NCI-H1930 (cell line): ENCODE measurements around the gene LTBP1.
"Not testable (repeated sequence)": the region's sequence is repeated elsewhere in the genome, so short reads cannot be mapped to it uniquely, and the experiment has no call there.

ENCODE experiments used
- DNase-seq, 2 experiments: peaks; one replicate each; lab custom pipeline; 2025; lab: John Stamatoyannopoulos, UW

Gene LTBP1

GRCh38 chr2:33040541-33040940, 93.8 kb downstream of the LTBP1 start:
- no peak for DNase-seq

DNA sequence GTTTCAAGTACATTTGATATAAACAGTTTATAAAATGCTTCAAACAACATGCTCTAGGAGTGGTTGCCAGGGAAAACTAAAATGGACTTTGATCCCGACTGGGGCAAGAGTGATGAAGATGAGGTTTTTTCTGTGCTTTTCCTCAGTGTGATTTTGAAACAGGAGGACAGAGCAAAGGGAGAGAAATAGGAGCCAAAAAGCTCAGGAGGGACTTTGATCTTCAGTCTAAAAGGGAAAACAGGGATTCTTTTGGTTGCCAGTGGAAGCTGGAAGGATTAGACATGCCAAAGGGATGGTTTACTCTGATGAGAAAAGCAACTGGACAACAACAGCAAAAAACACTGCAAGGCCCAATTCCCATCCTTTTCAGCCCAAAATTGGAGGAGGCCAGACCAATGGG, 95.5 kb downstream of the LTBP1 start:
- no peak for DNase-seq

DNA sequence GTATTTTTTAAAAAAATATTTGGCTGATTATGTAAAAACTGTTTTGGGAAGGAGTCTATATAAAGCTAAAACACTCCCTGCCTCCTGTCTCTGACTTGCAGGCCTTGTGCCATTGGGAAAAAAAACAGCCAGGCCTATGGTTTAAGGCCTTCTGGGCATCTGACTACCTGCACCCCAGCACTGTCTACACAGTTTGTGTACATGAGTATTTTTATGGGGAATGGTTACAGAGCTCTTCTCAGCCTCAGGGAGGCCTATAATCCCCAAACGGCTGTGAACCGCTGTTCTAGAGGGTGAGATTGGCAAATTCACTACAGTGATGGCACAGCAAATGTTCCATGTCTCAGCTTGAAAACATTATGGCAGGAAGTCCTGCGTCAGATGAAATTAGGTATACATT, 96.1 kb downstream of the LTBP1 start:
- DNase-seq, result no peak

DNA sequence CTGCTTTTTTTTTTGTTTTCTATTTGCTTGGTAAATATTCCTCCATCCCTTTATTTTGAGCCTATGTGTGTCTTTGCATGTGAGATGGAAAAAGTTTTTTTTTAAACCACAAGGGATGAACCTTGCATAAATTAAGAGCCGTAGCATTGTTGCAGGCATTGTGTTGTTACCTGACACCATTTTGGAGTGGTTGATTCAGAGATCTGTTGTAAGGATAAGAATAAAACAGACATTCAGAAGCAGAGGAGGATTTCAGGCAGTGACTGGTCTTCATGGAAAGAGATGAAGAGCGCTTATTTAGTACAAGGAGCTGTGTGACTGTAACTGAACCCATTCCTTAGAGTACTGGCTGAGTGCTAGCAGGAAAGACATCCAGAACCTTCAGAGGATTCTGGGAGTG, 101.2 kb downstream of the LTBP1 start:
- DNase-seq, result no peak

- no peak for DNase-seq
Measured at GRCh38 chr2:33051586-33052360, 105.0 kb downstream of the LTBP1 start.

DNA sequence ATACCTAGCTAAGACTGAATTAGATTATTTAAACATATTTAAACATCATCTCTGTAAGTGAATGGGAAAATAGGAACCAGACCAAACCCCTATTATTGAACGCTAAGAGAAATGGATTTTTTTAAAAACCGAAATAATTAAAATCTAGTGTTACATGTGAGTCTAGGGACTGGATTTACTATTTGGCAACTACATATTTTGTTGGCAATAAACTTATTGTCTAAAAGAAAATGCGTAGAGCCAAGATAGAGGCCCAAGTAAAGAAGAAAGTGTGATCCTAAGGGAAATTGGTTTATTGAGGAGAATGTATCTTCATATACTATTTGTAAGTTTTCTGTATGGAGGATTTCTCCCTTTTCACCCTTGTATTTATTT, 105.6 kb downstream of the LTBP1 start:
- no peak for DNase-seq

- DNase-seq, result not testable (repeated sequence)
Measured at GRCh38 chr2:33052795-33053194, 106.0 kb downstream of the LTBP1 start.

- DNase-seq, result no peak
Measured at GRCh38 chr2:33056170-33056569, 109.4 kb downstream of the LTBP1 start.

DNA sequence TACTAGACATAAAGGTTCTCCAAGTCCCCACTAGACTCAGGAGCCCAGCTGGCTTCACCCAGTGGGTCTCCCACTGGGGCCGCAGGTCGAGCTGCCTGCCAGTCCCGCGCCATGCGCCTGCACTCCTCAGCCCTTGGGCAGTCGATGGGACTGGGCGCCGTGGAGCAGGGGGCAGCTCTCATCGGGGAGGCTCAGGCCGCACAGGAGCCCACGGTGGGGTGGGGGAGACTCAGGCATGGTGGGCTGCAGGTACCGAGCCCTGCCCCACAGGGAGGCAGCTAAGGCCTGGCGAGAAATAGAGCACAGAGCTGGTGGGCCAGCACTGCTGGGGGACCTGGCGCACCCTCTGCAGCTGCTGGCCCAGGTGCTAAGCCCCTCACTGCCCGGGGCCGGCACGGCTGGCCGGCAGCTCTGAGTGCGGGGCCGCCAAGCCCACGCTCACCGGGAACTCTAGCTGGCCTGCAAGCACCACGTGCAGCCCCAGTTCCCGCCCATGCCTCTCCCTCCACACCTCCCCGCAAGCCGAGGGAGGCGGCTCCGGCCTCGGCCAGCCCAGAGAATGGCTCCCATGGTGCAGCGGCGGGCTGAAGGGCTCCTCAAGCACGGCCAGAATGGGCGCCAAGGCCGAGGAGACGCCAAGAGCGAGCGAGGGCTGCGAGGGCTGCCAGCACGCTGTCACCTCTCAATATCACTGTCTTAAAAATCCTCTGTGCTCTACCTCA, 110.7 kb downstream of the LTBP1 start:
- not testable (repeated sequence) for DNase-seq

DNA sequence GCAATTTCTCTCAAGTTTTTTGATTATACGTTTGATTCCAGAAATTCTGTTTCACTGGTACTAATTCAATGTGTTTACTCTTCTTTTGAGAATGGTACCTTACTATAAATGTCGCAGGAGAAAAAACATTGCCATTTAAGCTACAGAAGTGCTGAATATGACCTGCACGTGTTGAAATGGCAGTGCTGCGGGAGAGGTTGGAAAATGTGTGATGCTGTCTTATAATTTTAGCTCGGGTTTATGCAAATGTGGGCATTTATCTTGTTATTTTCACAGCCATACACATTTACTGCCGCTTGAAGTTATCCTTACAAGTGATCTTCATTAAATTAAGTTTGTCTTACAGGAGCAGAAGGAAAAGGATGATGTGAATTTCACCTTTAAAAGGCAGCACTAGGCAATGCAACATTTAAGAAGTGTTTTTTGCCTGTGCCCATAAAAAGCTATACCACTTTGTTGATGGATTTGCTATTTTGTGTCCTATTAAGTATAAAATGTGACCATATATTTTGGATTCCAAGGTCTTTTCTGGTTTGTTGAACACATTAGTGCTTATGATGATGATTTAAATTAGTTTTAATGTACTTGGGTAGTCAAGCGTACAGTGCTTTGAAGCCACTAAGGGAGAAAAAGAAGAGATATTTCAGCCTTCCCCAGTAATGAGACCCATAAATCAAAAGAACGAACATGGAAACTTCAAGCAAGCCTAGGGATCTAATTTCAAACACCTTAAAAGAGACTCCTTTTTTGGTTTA, 112.1 kb downstream of the LTBP1 start:
- no peak for DNase-seq

DNA sequence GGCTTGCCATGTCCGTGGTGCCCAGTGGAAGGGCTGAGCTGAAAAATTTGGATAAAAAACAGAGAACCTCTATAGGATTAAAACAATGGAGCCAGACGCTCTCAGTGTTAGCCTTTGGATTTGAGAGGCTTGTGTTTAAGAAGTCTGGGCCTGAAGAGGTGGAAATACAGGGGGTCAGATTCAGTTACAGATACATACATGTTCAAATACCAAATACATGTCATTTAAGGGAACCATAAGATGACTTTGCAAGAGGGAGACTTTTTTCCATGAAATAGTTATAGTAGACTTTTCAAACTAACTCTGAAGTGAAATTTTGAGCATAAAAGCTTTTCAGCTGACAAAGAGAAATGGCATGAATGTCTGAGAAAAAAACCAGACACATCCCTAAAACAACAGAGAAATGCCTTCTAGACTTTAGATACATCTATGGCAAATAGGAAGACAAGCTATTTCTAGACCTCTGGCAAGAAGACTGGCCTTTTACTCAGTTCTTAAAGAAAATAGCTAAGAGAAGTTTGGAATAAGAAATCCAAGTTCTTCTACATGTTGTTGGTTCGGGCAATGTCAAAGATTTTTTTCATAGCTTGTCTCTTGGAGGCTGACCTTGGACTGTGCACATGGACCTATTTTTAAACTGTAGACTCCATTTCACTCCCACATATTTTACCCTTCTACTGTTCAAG, 112.9 kb downstream of the LTBP1 start:
- DNase-seq, result no peak

DNA sequence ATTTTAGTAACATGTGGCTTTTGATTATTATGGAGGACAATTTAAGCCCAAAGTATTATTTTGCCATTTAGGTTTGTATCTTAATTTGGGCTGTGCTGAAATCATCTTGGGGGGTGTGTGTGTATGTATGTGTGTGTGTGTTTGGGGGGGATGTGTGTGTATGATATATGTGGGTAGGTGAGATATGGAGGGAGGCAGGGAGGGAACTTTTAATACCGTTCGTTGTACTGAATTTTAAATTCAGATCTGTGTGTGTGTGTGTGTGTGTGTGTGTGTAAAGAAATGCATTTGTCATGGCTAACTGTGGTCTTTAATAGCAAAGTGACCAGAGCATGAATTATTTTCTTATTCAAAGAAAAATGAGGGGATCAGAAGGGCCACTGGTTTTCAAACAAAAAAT, 113.7 kb downstream of the LTBP1 start:
- no peak for DNase-seq

DNA sequence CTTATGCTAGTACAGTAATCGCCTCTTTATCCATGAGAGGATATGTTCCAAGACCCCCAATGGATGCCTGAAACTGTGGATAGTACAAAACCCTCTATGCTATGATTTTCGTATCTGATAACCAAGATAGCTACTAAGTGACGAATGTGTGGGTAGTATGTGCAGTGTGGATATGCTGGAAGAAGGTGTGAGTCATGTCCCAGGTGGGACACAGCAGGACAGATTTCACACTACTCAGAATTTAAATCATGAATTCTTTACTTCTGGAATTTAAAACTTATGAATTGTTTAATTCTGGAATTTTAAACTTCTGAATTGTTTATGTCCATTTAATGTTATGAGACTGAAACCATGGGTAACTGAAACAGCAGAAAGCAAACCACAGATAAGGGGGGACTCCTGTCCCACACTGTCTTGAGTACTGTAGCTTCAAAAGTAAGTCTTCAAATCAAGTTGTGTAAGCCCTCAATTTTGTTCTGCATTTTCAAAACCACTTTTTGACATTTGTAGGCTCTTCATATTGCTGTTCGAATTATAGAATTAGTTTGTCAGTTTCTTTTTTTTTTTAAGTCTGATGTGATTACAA, 116.0 kb downstream of the LTBP1 start:
- no peak for DNase-seq

GRCh38 chr2:33064349-33064801, 117.6 kb downstream of the LTBP1 start:
- no peak for DNase-seq

DNA sequence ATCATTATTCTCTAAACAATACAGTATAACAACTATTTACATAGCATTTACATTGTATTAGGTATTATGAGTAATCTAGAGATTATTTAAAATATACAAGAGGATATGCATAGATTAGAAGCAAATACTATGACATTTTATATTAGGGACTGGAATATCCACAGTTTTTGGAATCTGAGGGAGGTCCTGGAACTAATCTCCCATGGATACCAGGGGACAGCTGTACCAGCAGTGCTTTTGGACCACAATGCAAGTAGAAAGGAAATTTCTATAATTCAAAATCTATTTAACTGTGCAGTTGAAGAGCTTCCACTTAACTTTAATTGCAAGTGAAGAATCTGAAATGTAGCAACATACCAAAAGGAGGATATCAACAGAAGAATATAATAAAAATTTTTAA, 120.8 kb downstream of the LTBP1 start:
- no peak for DNase-seq

DNA sequence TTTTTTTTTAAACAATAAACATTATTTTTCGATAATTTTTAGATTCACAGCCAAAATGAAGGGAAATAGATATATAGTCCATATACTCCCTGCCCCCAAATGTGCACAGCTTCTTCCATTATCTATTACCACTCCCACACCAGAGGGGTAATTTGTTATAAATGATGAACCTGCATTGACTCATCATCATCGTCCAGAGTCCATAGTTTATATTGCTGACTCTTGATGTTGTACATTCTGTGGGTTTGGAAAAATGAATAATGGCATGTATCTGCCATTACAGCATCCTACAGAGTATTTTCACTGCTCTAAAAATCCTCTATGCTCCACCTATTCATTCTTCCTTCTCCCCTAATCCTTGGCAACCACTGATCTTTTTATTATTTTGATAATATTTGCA, 121.5 kb downstream of the LTBP1 start:
- DNase-seq, result no peak

GRCh38 chr2:33069894-33070651, 123.3 kb downstream of the LTBP1 start:
- DNase-seq, result no peak

GRCh38 chr2:33071591-33071990, 124.8 kb downstream of the LTBP1 start:
- DNase-seq, result no peak

DNA sequence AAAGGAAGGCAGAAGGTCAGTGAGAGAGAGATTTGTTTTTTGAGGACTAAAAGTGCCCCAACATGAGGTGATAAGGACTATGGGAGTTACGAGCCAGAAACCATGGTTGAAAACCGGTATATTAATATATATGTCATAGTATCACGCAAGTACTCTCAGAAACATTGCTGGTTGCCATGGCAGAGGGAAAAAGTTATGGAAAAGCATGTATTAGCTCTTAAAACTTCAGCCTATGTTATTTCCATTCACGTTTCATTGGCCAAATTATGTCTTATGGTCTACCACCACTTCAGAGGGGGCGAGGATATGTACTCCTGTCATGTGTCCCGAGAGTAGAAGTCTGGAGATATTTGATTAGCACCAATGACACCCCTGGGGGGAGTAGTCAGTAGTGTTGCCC, 125.9 kb downstream of the LTBP1 start:
- no peak for DNase-seq

DNA sequence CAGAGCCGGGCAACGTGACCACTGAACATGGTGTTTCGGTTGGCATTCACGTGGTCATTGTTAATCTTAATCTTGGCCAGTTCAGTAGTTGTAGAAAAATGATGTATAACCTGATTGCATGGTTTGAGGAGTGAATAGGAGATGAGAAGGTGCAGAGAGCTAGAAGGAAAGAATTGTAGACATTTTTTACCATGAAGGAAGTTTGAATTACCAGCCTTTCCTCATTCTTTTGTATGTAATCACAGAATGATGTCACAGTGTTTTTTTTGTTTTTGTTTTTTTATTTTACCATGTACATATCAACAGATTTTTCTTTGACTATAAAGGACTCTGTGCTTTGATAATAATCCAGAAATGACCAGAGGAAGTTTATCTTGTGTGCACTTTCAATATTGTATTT, 126.3 kb downstream of the LTBP1 start:
- DNase-seq, result no peak

DNA sequence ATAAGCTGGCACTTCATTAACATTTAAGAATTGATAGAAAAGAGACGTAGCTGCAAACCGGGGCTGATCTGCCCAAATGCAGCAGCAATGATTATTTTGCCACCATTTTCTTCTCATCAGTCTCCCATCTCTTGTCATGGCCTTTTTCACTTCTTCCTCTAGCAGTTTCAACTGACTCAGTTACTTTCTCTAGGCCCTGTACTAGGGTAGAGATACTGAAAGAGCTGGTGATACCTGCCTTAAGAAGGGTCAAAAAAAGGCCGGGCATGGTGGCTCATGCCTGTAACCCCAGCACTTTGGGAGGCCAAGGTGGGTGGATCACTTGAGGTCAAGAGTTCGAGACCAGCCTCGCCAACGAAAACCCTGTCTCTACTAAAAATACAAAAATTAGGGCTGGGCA, 127.4 kb downstream of the LTBP1 start:
- DNase-seq, result no peak
